Spleen (tissue), 11 donors: ENCODE results near the gene UBA52. TPM values are rescaled to one million over a fixed set of nuclear protein-coding genes. Genes with fewer than 3 reads are reported as not detected.
A peak's percentile ranks its signal among the peaks of the same experiment; 100 is the strongest.

Experiments
- DNase-seq: peaks from one replicate; pipeline ENCODE4 v3.0.0-alpha.2; 2020
- H3K27ac ChIP-seq, 8 donors: fragments of 200-600 bp; sonication (generic) in 7 of 8; 1 replicate in 4 of 8; 2 replicates in 4 of 8; pipeline versions ENCODE4 v1.5.0 to v1.8.0; 2016 to 2021; ENCODE audit warnings: inconsistent platforms in 4 of 8, mild to moderate bottlenecking in 4 of 8, moderate library complexity in 1 of 8
- H3K27me3 ChIP-seq, 7 donors: fragments of 200-600 bp; sonication (generic) in 6 of 7; replicated peaks in 1 of 7; 1 replicate in 4 of 7; 2 replicates in 3 of 7; pipeline versions ENCODE4 v1.5.0 to v1.8.0; 2016 to 2021; ENCODE audit warnings: inconsistent platforms in 3 of 7, mild to moderate bottlenecking in 1 of 7
- H3K36me3 ChIP-seq, 6 donors: fragments of 200-600 bp; sonication (generic) in 5 of 6; 1 replicate in 4 of 6; 2 replicates in 2 of 6; pipeline versions ENCODE4 v1.5.0 to v1.8.0; 2016 to 2021; ENCODE audit warnings: inconsistent platforms in 2 of 6
- H3K4me1 ChIP-seq, 6 donors: fragments of 200-600 bp; sonication (generic) in 5 of 6; 1 replicate in 3 of 6; 2 replicates in 3 of 6; pipeline versions ENCODE4 v1.5.0 to v1.8.0; 2016 to 2021; ENCODE audit warnings: inconsistent platforms in 3 of 6
- H3K4me3 ChIP-seq, 8 donors: fragments of 200-600 bp; sonication (generic) in 7 of 8; 1 replicate in 4 of 8; 2 replicates in 4 of 8; pipeline versions ENCODE4 v1.5.0 to v1.8.0; 2016 to 2021; ENCODE audit warnings: inconsistent platforms in 4 of 8, mild to moderate bottlenecking in 4 of 8, moderate library complexity in 2 of 8
- H3K9me3 ChIP-seq, 8 donors: fragments of 200-600 bp; sonication (generic) in 7 of 8; 1 replicate in 4 of 8; 2 replicates in 4 of 8; pipeline versions ENCODE4 v1.5.0 to v1.8.0; 2016 to 2021; ENCODE audit warnings: inconsistent platforms in 4 of 8
- POLR2A ChIP-seq, 3 donors: fragments of 450-650 bp; IDR thresholded peaks; one replicate each; pipeline ENCODE4 v1.5.1; 2017; ENCODE audit warnings: antibody characterized with exemption in 3 of 3, mild to moderate bottlenecking in 1 of 3
- POLR2AphosphoS5 ChIP-seq, 3 donors: sonication (generic); formaldehyde crosslinking; IDR thresholded peaks; one replicate each; pipeline ENCODE4 v1.5.1; 2017; ENCODE audit warnings: antibody characterized with exemption in 3 of 3
- WGBS, 5 donors: extraction: QIAGEN DNeasy Blood & Tissue Kit in 3 of 5; methylation state at CpG; one replicate each; pipeline versions ENCODE4 v1.1.5 to v1.1.7; 2013 to 2018; 5-methylcytosine and 5-hydroxymethylcytosine counted together
- intact Hi-C: fragments of 100-400 bp; cut with DNase I; formaldehyde crosslinking; loops from one replicate; pipeline ENCODE4 v1.15.0; 2023; ENCODE audit warnings: low total_unique reads
- polyA plus RNA-seq, 3 donors: library from polyadenylated mRNA; stranded (reverse); fragments of 200-250 nt; gene quantifications; one replicate each; pipeline ENCODE4 v1.2.1, GENCODE V29; 2013
- total RNA-seq, 7 donors: library from RNA; depleted of rRNA in 3 of 7; stranded (reverse); fragments of >200 nt in 3 of 7; fragmentation: NEBNext Ultra II Directional in 4 of 7; extraction: Animal tissue kit (Norgen Biotek cat#: 25700) in 4 of 7; gene quantifications; one replicate each; pipeline versions ENCODE4 v1.1.0 to v1.2.1, GENCODE V29; 2016 to 2021
- TF ChIP-seq, protein P1 (sequence below), 11 experiments: fragments of 200-600 bp in 7 of 11; fragments of 450-650 bp in 4 of 11; sonication (generic) in 4 of 11; IDR thresholded peaks in 8 of 11; conservative IDR thresholded peaks in 3 of 11; 1 replicate in 7 of 11; 2 replicates in 4 of 11; pipeline versions ENCODE4 v1.4.0 to v1.8.0; 2016 to 2021; ENCODE audit warnings: antibody characterized with exemption in 11 of 11, inconsistent platforms in 4 of 11, mild to moderate bottlenecking in 1 of 11
- donor health status: healthy with polysubstance abuse.
- donor health status: DM: no; HTN: no; CAD: no; lungs with moderate emphysema.
- donor health status: DM: no; HTN: no; CAD: no.
- donor health status: Bipolar disorder and iron deficiency.
- donor health status: healthy.
- donor health status: DM: no; HTN: no; CAD: no.
- donor health status: DM: yes; HTN: yes; CAD: no.

The UBA52 gene
- total and polyA plus RNA-seq, 10 donors, result 650 to 2,132 (median 1,063) TPM

DNA sequence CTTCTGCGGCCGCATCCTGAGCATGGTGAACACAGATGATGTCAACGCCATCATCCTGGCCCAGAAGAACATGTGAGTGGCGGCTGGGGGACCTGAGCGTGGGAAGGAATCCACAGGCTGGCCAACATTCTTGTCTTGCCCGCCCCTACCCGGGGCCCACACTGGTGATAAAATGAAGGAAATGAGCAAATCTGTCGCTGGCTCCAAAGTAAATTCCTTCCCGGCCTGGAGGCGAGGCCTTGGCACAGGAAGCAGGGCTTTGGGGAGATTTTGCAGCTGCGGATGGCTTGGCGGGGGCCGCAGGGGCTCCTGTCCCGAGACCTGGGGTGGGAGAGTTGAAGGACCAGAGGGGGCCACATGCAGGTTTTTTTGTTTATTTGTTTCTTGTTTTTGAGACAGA is 9.6 kb upstream of the UBA52 start:
- intact Hi-C loops, result no loop called here
- H3K27ac ChIP-seq, result peak overlapping the region; percentile 31 to 98 (median 78)
- H3K4me3 ChIP-seq, result no peak overlapping the region
- H3K4me1 ChIP-seq, result peaks cover 11 to 63% (median 37%) of the 10 kb centered on the region in 6 donors
- WGBS, 5 donors, result 67 to 81% (median 74%) methylated on average over 14 of the region's 14 CpGs
- peaks cover 8 to 60% (median 49%) of the 10 kb centered on the region in 6 donors for H3K36me3 ChIP-seq
- H3K9me3 ChIP-seq, result no peaks in the 10 kb centered on the region
- H3K27me3 ChIP-seq, result no peaks in the 10 kb centered on the region
- no peak for DNase-seq
- TF ChIP-seq POLR2AphosphoS5 (IDR thresholded peaks at IDR 0.05) (peak; percentile 57 to 60 (median 59)), POLR2A (IDR thresholded peaks at IDR 0.05) (no peak)

DNA sequence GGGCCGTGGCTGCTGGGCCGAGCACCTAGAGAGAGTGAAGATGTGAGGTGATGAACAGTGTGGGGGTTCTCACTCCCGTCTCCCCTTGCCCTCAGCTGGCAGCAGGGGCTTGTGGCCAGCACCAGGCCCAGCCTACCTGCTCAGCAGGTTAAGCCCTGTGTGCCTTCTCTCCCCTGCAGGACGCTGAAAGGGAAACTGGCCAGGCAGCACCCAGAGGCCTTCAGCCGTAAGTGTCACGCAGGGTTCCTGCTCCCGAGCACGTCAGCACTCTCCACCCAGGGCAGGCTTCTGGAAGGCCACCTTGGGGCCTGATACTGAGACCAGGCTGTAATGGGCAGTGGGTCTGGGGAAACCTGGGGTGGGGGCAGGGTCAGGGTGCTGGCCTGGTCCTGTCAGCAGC is 4.7 kb upstream of the UBA52 start:
- intact Hi-C loops, result no loop called here
- TF ChIP-seq POLR2AphosphoS5 (IDR thresholded peaks at IDR 0.05) (no peak), POLR2A (IDR thresholded peaks at IDR 0.05) (no peak)
- TF ChIP-seq, protein P1, sequence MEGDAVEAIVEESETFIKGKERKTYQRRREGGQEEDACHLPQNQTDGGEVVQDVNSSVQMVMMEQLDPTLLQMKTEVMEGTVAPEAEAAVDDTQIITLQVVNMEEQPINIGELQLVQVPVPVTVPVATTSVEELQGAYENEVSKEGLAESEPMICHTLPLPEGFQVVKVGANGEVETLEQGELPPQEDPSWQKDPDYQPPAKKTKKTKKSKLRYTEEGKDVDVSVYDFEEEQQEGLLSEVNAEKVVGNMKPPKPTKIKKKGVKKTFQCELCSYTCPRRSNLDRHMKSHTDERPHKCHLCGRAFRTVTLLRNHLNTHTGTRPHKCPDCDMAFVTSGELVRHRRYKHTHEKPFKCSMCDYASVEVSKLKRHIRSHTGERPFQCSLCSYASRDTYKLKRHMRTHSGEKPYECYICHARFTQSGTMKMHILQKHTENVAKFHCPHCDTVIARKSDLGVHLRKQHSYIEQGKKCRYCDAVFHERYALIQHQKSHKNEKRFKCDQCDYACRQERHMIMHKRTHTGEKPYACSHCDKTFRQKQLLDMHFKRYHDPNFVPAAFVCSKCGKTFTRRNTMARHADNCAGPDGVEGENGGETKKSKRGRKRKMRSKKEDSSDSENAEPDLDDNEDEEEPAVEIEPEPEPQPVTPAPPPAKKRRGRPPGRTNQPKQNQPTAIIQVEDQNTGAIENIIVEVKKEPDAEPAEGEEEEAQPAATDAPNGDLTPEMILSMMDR (IDR thresholded peaks at IDR 0.05 in 8 of 11, conservative IDR thresholded peaks at IDR 0.05 in 3 of 11), result no peak
- 91 to 100% (median 94%) methylated on average over 2 to 8 of the region's 8 CpGs for WGBS, 5 donors
- H3K9me3 ChIP-seq, result no peaks in the 10 kb centered on the region
- DNase-seq, result no peak
- H3K27ac ChIP-seq, result no peak overlapping the region
- H3K27me3 ChIP-seq, result no peaks in the 10 kb centered on the region
- H3K4me3 ChIP-seq, result no peak overlapping the region
- H3K4me1 ChIP-seq, result peaks cover 0 to 28% (median 13%) of the 10 kb centered on the region in 6 donors
- H3K36me3 ChIP-seq, result peaks cover 8 to 79% (median 73%) of the 10 kb centered on the region in 6 donors

DNA sequence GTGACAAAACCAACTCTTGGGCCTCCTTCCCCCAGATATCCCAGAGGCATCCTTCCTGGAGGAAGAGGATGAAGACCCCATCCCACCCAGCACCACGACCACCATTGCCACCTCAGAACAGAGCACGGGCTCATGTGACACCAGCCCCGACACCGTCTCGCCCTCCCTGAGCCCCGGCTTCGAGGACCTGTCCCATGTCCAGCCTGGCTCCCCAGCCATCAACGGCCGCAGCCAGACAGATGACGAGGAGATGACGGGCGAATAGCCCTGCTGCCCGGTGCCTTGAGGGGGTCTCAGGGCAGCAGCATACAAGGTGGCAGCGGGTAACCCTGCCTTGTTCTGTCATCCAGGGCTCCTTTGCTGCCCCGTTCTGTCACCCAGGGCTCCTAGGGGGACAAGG is 3.3 kb upstream of the UBA52 start:
- no peak overlapping the region for H3K4me3 ChIP-seq
- peaks cover 9 to 28% (median 18%) of the 10 kb centered on the region in 6 donors for H3K4me1 ChIP-seq
- intact Hi-C loops, result no loop called here
- WGBS, 5 donors, result 94 to 96% (median 95%) methylated on average over 2 to 15 of the region's 15 CpGs
- no peak overlapping the region for H3K27ac ChIP-seq
- TF ChIP-seq POLR2A (IDR thresholded peaks at IDR 0.05) (no peak), POLR2AphosphoS5 (IDR thresholded peaks at IDR 0.05) (peak in 2 of 3 donors; percentile 23 to 52)
- H3K9me3 ChIP-seq, result no peaks in the 10 kb centered on the region
- H3K27me3 ChIP-seq, result no peaks in the 10 kb centered on the region
- peaks cover 8 to 73% (median 64%) of the 10 kb centered on the region in 6 donors for H3K36me3 ChIP-seq
- DNase-seq, result no peak

DNA sequence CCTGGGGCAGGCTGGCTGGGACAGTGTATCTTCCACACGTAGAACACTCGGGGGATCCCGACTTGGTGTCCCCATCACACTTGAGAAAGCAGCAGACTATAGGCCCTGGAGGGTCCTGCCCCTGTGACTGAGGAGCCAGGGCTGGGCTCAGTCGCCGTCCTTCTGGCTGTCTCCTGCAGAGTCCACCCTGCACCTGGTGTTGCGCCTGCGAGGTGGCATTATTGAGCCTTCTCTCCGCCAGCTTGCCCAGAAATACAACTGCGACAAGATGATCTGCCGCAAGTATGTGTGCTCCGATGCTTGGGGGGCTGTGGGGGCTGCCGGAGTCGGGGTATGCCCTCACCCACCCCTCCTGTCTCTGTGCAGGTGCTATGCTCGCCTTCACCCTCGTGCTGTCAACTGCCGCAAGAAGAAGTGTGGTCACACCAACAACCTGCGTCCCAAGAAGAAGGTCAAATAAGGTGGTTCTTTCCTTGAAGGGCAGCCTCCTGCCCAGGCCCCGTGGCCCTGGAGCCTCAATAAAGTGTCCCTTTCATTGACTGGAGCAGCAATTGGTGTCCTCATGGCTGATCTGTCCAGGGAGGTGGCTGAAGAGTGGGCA is 3.1 kb downstream of the UBA52 start:
- Histone ChIP-seq H3K4me1 (peaks cover 9 to 40% (median 25%) of the 10 kb centered on the region in 6 donors), H3K27ac (no peak overlapping the region), H3K4me3 (no peak overlapping the region), H3K9me3 (no peaks in the 10 kb centered on the region), H3K36me3 (peaks cover 0 to 62% (median 51%) of the 10 kb centered on the region in 6 donors), H3K27me3 (no peaks in the 10 kb centered on the region)
- WGBS, 5 donors, result 94 to 97% (median 96%) methylated on average over 12 to 18 of the region's 18 CpGs
- intact Hi-C loops, result loop anchor here (10.0 kb wide), 1 partner anchor 110 kb away; no protein-coding TSS in a partner anchor
- no peak for DNase-seq
- TF ChIP-seq, protein P1 (IDR thresholded peaks at IDR 0.05 in 8 of 11, conservative IDR thresholded peaks at IDR 0.05 in 3 of 11), result no peak
- TF ChIP-seq POLR2A (IDR thresholded peaks at IDR 0.05) (no peak), POLR2AphosphoS5 (IDR thresholded peaks at IDR 0.05) (no peak)

DNA sequence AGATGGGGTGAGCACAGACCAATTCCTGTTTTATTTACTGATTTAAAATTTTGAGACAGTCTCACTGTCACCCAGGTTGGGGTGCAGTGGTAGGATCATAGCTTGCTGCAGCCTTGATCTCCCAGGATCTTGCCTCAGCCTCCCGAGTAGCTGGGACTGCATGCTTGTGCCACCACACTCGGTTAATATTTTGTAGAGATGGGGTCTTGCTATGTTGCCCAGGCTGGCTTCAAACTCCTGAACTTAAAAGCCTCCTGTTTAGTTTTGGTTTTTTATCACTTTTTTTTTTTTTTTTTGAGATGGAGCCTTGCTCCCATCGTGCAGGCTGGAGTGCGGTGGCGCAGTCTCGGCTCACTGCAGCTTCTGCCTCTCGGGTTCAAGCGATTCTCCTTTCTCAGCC is 4.7 kb downstream of the UBA52 start:
- H3K9me3 ChIP-seq, result no peaks in the 10 kb centered on the region
- H3K4me3 ChIP-seq, result no peak overlapping the region
- no peak overlapping the region for H3K27ac ChIP-seq
- H3K36me3 ChIP-seq, result peaks cover 0 to 62% (median 50%) of the 10 kb centered on the region in 6 donors
- no peak for DNase-seq
- no peaks in the 10 kb centered on the region for H3K27me3 ChIP-seq
- peaks cover 9 to 32% (median 21%) of the 10 kb centered on the region in 6 donors for H3K4me1 ChIP-seq
- TF ChIP-seq POLR2AphosphoS5 (IDR thresholded peaks at IDR 0.05) (no peak), POLR2A (IDR thresholded peaks at IDR 0.05) (no peak)
- TF ChIP-seq, protein P1 (IDR thresholded peaks at IDR 0.05 in 8 of 11, conservative IDR thresholded peaks at IDR 0.05 in 3 of 11), result no peak
- intact Hi-C loops, result loop anchor here (10.0 kb wide), 1 partner anchor 112 kb away; no protein-coding TSS in a partner anchor
- 82 to 95% (median 90%) methylated on average over 7 to 8 of the region's 8 CpGs for WGBS, 5 donors
